Measurements from ENCODE around the gene KCMF1. TPM values are rescaled to one million over a fixed set of nuclear protein-coding genes. Genes with fewer than 3 reads are reported as not detected.
A peak's percentile ranks its signal among the peaks of the same experiment; 100 is the strongest.

KCMF1 gene
- total and polyA plus RNA-seq, 4 donors = 10.5 to 45.4 (median 23.1) TPM

DNA sequence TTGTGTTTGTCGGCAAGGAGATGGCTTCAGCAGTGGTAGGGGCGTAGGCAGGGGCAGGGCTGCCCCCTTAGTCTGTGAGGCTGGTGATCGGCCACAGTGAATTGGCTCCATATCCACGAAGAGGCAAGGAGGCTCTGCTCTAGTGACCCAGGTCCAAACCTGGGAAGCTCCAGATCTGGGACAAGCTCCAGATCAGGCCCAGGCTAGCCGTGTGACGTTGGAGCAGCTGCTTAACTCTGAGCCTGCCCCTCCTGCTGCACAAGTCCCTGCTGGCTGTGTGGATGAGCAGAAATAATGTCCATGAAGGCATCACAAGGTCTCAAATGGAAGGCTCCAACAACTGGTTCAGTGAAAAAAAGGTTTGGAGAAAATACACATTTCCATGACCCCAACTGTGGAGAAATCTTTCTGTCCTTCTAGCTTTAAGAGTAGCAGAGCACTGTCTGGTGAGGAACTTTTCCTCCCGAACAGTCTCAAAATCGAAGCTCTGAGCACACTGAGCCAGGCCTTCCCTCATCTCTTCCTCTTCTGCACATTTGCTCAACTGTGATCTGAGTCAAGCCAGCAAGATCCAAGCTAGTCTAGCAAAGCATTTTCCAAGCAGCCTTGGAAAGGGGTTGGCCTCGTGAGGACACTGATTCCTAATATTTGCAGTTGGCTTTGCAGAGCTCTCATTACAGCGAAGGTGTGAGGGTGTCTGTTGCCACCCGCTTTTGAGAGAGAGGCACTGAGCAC is 95.2 kb downstream of the KCMF1 start:
- no peaks in the 10 kb centered on the region for H3K9me3 ChIP-seq (ENCODE audit: control insufficient read depth in 4 of 4, low read length in 3 of 4)
- no peaks in the 10 kb centered on the region for H3K36me3 ChIP-seq (ENCODE audit: control insufficient read depth in 4 of 4, insufficient read depth in 3 of 4, low read depth in 1 of 4, low read length in 3 of 4)
- H3K27ac ChIP-seq (ENCODE audit: low read depth in 1 of 2, low read length in 2 of 2) = no peak overlapping the region
- no peak overlapping the region for H3K9ac ChIP-seq (ENCODE audit: low read depth in 1 of 2, low read length in 2 of 2)
- peaks cover 0 to 10% (median 5%) of the 10 kb centered on the region in 4 donors for H3K4me1 ChIP-seq (ENCODE audit: control insufficient read depth in 4 of 4, insufficient read depth in 4 of 4, low read length in 3 of 4)
- H3K27me3 ChIP-seq (ENCODE audit: control insufficient read depth in 4 of 4, insufficient read depth in 4 of 4, low read length in 3 of 4) = no peaks in the 10 kb centered on the region
- TF ChIP-seq, protein P1, sequence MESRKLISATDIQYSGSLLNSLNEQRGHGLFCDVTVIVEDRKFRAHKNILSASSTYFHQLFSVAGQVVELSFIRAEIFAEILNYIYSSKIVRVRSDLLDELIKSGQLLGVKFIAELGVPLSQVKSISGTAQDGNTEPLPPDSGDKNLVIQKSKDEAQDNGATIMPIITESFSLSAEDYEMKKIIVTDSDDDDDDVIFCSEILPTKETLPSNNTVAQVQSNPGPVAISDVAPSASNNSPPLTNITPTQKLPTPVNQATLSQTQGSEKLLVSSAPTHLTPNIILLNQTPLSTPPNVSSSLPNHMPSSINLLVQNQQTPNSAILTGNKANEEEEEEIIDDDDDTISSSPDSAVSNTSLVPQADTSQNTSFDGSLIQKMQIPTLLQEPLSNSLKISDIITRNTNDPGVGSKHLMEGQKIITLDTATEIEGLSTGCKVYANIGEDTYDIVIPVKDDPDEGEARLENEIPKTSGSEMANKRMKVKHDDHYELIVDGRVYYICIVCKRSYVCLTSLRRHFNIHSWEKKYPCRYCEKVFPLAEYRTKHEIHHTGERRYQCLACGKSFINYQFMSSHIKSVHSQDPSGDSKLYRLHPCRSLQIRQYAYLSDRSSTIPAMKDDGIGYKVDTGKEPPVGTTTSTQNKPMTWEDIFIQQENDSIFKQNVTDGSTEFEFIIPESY (IDR thresholded peaks at IDR 0.05) = no peak
- TF ChIP-seq NR2F2 (IDR thresholded peaks at IDR 0.05) (no peak), EGR1 (IDR thresholded peaks at IDR 0.05; ENCODE audit: low read depth in 2 of 2) (no peak), RXRA (IDR thresholded peaks at IDR 0.05) (no peak), GABPA (IDR thresholded peaks at IDR 0.05 in 1 of 2, conservative IDR thresholded peaks at IDR 0.05 in 1 of 2) (no peak)
- TF ChIP-seq, protein P2, sequence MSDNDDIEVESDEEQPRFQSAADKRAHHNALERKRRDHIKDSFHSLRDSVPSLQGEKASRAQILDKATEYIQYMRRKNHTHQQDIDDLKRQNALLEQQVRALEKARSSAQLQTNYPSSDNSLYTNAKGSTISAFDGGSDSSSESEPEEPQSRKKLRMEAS (IDR thresholded peaks at IDR 0.05) = no peak
- 68% methylated on average over 11 of the region's 11 CpGs for WGBS
- DNase-seq (ENCODE audit: low spot score) = no peak
- H3K4me3 ChIP-seq (ENCODE audit: low read depth in 1 of 3, low read length in 3 of 3) = no peak overlapping the region

DNA sequence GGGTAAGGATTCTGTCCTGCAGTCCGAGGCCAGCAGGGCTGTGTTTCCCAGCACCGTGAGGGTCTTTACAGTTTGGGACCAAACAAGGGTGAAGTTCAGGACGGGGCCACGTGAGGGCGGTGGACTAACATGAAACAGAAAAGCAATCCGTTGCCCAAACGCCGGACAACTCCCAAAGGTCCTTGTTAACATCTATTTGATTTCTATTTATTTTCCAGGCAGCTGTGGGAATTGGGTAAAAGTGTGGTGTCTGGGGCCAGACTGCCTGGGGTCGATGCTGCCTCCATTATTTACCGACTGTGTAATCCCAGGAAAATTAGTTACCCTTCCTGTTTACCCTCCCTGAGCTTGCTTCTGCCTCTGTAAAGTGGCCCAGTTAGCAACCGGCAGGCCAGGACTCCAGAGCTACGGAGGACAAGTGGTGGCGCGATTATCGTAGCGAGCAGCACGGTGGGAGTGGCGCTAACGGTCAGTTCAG is 96.0 kb downstream of the KCMF1 start:
- peaks cover 0 to 10% (median 5%) of the 10 kb centered on the region in 4 donors for H3K4me1 ChIP-seq (ENCODE audit: control insufficient read depth in 4 of 4, insufficient read depth in 4 of 4, low read length in 3 of 4)
- peak overlapping the region in 1 of 3 donors; percentile 25 for H3K4me3 ChIP-seq (ENCODE audit: low read depth in 1 of 3, low read length in 3 of 3)
- peak; percentile 69 for DNase-seq (ENCODE audit: low spot score)
- WGBS = 3% methylated on average over 19 of the region's 19 CpGs
- no peak overlapping the region for H3K27ac ChIP-seq (ENCODE audit: low read depth in 1 of 2, low read length in 2 of 2)
- no peaks in the 10 kb centered on the region for H3K27me3 ChIP-seq (ENCODE audit: control insufficient read depth in 4 of 4, insufficient read depth in 4 of 4, low read length in 3 of 4)
- no peak overlapping the region for H3K9ac ChIP-seq (ENCODE audit: low read depth in 1 of 2, low read length in 2 of 2)
- H3K9me3 ChIP-seq (ENCODE audit: control insufficient read depth in 4 of 4, low read length in 3 of 4) = no peaks in the 10 kb centered on the region
- TF ChIP-seq, protein P2 (IDR thresholded peaks at IDR 0.05) = no peak
- TF ChIP-seq RAD21 (IDR thresholded peaks at IDR 0.05) (peak; percentile 92 to 95), RXRA (IDR thresholded peaks at IDR 0.05) (peak; percentile 42 to 46), GABPA (IDR thresholded peaks at IDR 0.05 in 1 of 2, conservative IDR thresholded peaks at IDR 0.05 in 1 of 2) (no peak), SP1 (IDR thresholded peaks at IDR 0.05) (no peak), EGR1 (IDR thresholded peaks at IDR 0.05; ENCODE audit: low read depth in 2 of 2) (no peak), YY1 (IDR thresholded peaks at IDR 0.05) (peak; percentile 19), HNF4A (conservative IDR thresholded peaks at IDR 0.05) (no peak)
- TF ChIP-seq, protein P3, sequence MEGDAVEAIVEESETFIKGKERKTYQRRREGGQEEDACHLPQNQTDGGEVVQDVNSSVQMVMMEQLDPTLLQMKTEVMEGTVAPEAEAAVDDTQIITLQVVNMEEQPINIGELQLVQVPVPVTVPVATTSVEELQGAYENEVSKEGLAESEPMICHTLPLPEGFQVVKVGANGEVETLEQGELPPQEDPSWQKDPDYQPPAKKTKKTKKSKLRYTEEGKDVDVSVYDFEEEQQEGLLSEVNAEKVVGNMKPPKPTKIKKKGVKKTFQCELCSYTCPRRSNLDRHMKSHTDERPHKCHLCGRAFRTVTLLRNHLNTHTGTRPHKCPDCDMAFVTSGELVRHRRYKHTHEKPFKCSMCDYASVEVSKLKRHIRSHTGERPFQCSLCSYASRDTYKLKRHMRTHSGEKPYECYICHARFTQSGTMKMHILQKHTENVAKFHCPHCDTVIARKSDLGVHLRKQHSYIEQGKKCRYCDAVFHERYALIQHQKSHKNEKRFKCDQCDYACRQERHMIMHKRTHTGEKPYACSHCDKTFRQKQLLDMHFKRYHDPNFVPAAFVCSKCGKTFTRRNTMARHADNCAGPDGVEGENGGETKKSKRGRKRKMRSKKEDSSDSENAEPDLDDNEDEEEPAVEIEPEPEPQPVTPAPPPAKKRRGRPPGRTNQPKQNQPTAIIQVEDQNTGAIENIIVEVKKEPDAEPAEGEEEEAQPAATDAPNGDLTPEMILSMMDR (IDR thresholded peaks at IDR 0.05; ENCODE audit: low read depth, low read length, missing input control) = peak; percentile 84
- TF ChIP-seq, protein P4, sequence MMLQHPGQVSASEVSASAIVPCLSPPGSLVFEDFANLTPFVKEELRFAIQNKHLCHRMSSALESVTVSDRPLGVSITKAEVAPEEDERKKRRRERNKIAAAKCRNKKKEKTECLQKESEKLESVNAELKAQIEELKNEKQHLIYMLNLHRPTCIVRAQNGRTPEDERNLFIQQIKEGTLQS (IDR thresholded peaks at IDR 0.05) = no peak
- no peaks in the 10 kb centered on the region for H3K36me3 ChIP-seq (ENCODE audit: control insufficient read depth in 4 of 4, insufficient read depth in 3 of 4, low read depth in 1 of 4, low read length in 3 of 4)
